NCI-H748 treated with DMSO at 0.1 percent for 48 hours (cell line): ENCODE results near the gene TBC1D12.
"Not testable (repeated sequence)": the region's sequence is repeated elsewhere in the genome, so short reads cannot be mapped to it uniquely, and the experiment has no call there.

Experiments
- DNase-seq: peaks from one replicate; lab custom pipeline; 2025; lab: John Stamatoyannopoulos, UW

The TBC1D12 gene

GRCh38 chr10:94546049-94546900, 143.9 kb downstream of the TBC1D12 start:
- peak; percentile 27 for DNase-seq

GRCh38 chr10:94546901-94547185, 144.5 kb downstream of the TBC1D12 start:
- no peak for DNase-seq

- no peak for DNase-seq
These were observed 146.9 kb downstream of the TBC1D12 start for GRCh38 chr10:94549221-94549620.

GRCh38 chr10:94567714-94568307, 165.5 kb downstream of the TBC1D12 start:
- not testable (repeated sequence) for DNase-seq

GRCh38 chr10:94571081-94571480, 168.7 kb downstream of the TBC1D12 start:
- no peak for DNase-seq

GRCh38 chr10:94571528-94571927, 169.2 kb downstream of the TBC1D12 start:
- no peak for DNase-seq

GRCh38 chr10:94578790-94579189, 176.4 kb downstream of the TBC1D12 start:
- DNase-seq: no peak

- DNase-seq: no peak
These were observed 180.8 kb downstream of the TBC1D12 start for GRCh38 chr10:94583124-94583523.
